ENCODE results near the gene GYPB.
"Not testable (repeated sequence)": the region's sequence is repeated elsewhere in the genome, so short reads cannot be mapped to it uniquely, and the experiment has no call there.

Gene GYPB

DNA sequence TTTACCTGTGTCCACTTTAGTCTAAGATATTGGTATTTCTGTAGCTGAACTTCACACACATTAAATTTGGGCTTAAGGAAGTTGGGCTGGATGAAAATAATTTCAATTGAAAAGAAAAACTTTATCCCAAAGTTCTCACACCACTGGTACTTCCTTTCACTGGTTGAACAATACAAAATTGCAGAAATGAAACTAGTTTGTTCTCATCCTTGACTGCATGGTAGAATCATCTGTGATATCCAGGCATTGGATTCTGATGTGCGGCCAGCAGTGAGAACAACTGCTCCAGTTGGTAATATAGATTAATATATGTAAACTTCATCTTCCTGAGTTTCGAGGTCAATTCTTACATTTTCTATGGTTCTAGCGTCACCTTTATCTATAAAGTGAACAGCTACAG lies 10.6 kb downstream of the GYPB start:
- DNase-seq (ENCODE audit: low read depth): not testable (repeated sequence)

DNA sequence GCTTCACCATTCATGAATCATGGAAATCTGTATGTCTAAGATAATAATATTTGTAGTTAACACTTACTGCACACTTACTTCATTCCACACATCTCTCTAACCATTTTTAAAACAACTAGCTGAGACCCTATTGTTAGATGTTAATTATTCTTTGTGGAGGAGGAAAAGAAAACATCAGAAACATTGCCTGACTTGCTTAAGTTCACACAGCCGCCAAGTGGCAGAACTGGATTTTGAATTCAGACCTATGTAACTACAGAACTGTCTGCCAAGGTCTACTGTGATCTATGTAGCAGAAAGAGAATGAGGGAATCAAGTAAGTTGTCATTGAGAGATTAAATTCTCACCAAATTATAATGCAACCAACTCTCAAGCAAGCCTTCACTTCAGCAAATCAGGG lies 11.2 kb downstream of the GYPB start:
- DNase-seq (ENCODE audit: low read depth): not testable (repeated sequence)

DNA sequence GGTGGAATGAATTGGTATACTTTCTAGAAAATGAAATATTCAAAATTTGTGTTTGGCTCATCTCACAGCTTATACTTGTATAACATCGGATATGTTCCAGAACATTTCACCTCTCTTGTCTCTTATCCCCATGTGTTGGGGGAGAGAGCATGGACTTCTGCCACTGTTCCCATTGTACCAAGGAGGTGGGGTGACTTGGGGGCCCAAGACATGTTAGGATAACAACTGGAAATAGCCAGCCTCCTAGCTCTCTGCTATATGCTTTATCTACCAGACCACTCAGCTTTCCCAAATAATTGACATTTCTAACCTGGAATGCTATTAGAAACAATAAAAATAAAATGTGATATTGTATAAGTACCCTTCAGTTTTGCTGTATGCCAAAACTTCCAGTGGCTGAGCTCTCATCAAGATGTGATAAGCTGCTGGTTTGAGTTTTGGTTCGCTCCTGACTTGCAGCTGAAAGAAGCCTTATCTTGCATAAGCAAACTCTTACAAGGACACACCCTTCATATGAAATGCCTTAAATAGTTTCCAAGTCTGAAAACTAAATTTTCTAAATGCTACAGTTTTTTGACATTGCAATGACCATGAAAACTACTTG lies 12.9 kb downstream of the GYPB start:
- peak; percentile 47 for DNase-seq (ENCODE audit: low read depth)

DNA sequence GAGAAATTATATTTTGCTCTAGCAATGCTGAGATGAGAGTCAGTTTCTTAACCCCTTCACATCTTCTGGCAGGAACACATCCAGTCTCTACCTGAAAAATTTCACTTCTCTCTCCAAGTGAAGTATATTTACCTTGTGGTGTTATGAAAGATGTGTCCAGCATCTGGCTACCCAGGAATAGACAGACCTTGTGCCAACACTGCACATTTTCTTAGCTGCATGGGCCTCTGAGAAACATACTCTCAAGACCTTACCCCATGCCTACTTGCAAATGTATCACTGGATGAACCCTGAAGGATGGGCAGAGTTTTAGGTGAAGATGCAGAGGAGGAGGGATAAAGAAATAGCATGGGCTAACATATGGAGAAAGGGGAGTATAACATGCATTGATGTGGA lies 13.6 kb downstream of the GYPB start:
- DNase-seq (ENCODE audit: low read depth): not testable (repeated sequence)

DNA sequence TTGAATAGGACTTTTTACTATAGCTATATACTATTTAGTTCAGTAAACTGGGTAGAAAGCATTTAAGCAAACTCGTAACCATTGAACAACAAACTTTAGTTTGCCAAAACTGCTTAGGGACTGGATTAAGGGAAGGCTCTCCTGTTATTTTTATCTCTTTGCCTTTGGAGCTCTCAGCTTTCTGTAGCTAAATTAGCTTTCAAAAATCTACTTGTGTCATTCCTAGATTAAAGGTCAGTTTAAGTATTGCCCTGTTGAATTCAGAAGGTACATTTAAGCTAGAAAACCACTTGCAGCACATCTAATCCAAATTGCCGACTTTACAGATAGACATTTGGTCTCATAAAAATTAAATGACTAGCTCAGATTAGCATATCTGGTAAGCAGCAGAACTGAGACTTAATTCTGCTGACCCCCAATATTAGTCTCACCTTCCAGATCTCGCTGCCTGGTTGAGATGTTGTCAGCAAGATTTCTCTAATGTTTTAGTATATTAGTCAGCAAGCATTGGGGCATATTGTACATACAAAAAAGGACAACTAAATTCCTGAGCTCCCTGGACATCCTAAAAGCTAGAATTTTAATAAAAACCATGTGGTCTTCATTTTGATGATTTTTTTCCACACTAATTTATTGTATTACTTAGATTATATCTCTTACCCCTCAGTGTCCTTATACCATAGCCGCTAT lies 14.2 kb downstream of the GYPB start:
- DNase-seq (ENCODE audit: low read depth): not testable (repeated sequence)

DNA sequence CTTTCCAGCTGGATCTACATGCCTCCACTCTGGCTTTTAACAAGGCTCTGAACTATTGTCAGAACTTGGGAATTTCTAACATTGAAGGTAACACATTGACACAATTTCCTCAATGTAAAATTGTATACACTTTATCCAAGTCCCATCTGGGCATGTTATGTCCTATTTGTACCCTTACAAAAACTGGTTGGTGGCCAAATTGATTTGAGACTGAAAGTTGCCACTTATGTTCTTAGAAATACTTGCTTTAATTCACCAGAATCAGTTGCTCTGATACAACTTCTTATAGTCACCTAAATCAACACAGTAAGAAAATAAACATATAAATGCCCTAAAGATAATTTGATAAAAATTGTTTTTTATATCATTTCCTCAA lies 15.3 kb downstream of the GYPB start:
- not testable (repeated sequence) for DNase-seq (ENCODE audit: low read depth)

DNA sequence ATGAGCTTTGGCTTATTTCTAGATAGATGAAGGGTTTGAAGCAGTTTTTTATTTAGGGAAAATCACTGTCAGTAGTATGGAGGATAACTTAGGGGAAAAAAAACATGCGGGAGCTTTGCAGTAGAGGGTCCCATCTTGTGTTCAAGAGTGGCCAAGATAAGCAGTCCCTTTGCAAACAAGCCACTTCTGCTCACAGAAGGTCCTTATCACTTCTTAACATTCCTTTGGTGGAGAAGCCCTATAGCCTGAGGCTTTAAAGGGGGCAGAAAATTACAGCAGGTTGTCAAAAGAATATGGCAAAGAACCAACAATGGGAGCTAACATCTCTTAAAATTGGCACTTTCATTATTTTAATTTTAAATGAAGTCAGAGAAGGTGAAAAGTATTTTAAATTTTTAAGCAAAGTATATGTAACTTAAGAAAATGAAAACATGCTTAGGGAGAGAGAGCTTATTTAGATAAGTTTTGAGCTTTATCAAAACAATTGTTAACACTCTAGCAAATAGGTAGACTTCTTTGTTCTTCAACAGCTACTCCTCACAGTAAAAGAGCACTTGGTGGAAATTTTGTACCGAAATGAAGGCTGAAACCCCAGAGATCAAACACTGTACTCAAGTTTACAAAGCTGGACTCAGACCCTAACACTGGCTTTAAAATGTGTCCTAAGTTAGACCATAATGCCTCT lies 15.8 kb downstream of the GYPB start:
- DNase-seq (ENCODE audit: low read depth): not testable (repeated sequence)

DNA sequence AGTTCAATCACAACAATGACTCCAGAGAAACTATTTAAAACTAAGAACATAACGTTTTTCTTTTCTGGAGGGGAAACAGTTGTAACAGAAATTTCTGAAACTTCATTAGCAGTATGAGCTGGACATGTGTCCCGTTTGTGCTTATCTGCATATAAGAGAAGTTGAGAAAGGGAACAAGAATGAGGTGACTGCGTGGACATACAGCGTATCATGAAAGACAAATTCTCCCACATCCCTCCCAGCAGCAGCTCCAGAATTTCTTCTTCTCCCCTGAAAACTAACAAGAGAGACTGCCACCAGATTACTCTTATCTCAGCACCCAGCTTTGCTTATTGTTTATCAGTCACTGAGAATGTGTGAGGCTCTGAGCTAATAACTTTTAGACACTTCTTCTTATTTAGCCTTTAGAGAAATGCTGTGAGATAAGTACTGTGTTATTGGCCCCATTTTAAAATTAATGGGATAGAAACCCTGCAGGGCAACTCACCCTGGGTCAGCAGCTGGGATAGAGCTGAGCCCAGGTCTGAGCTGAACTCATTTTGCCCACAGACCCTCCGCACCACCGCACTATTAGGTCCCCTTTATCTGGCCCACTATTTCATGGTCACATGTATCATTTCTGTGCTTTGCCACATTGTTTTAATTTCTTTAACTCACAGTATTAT lies 18.7 kb downstream of the GYPB start:
- peak; percentile 62 for DNase-seq (ENCODE audit: low read depth)

DNA sequence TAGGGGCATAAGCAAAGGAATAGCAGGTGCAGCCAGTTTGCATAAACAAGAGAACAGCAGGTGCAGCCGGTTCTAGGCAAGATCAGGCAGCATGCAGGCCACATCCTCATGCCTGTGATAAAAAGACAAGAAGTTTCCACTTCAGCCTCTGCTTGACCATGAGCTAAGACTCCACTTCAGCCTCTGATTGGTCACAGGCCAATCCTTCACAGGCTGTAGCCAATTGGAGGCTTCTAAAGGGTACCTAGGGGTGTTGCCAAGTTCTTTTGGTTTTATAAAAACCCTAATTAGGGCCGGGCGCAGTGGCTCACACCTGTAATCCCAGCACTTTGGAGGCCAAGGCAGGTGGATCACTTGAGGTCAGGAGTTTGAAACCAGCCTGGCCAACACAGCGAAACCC lies 23.0 kb downstream of the GYPB start:
- not testable (repeated sequence) for DNase-seq (ENCODE audit: low read depth)

DNA sequence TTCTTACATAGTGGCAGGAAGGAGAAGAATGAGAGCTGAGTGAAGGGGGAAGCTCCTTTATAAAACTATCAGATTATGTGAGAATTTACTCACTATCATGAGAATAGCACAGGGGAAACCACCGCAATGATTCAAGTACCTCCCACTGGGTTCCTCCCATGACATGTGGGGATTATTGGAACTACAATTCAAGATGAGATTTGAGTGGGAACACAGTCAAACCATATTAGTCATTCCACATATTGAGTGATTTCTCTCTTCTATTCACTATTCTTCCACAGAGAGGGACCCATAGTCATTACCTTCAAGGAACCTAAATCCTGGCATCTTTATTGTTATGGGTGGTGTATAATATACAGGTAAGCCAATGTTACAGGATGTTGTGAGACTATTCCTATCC lies 27.4 kb downstream of the GYPB start:
- not testable (repeated sequence) for DNase-seq (ENCODE audit: low read depth)

DNA sequence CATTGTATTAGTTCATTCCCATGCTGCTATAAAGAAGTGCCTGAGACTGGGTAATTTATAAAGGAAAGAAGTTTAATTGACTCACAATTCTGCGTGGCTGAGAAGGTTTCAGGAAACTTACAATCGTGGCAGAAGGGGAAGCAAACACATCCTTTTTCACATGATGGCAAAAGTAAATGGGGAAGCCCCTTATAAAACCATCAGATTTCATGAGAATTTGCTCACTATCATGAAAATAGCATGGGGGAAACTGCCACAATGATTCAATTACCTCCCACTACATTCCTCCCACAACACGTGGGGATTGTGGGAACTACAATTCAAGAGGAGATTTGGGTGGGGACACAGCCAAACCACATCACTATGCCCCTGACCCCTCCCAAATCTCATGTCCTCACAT lies 28.5 kb downstream of the GYPB start:
- DNase-seq (ENCODE audit: low read depth): not testable (repeated sequence)

DNA sequence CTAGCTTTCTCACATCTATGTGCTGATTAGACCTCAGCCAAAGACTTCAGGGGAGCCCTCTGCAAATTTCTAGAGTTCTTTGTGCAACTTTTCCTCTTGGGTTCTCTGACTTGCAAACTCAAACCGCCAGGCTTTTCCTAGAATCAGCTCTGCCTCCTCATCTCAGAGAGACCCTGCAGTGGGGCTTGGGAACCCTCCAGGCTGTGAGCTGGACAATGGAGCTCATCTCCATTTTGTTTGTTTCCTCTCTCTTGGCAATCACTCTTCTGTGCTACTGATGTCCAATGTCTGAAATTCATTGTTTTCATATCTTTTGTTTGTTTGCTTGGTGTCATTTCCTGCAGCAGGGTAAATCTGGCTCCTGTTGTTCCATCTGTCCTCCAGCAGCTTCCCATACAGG lies 33.0 kb downstream of the GYPB start:
- no peak for DNase-seq (ENCODE audit: low read depth)

DNA sequence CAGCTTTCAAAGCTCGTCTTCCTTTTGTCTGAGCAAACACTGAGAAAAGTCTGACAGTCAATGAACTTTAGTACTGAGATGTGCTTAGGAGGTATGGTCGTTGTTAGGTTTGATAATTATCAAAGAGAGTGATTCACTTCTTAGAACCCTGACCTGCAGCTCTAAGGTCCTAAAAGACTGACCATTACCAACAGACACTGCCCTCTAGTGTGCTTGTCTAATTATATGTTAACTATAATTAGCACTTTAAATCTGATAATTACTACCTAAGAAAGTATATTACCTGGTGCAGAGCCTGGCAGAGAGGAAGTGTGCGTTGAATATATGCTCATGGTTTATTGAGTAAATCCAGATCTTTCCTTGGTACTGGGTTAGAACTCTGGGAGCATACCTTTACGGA lies 38.4 kb downstream of the GYPB start:
- DNase-seq (ENCODE audit: low read depth): not testable (repeated sequence)

DNA sequence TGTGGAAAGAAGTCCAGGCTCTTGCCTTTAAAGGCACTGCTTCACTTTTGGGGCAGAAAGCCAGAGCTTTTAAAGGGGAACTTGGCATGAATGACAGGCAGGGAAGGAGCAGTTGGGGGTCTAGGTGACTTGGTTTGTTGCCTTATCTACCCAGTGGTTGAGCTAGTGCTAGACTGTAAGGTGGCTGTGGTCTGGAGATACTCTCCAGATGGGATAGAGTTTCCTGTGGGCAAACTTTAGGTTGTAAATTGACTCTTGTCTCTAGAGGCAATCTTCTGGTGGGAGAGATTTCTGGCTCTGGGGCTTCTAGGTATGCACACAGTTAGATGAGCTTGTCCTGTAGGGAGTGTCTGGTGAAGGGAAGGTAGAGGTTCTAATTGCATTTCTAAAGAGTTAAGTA lies 43.7 kb downstream of the GYPB start:
- DNase-seq (ENCODE audit: low read depth): peak; percentile 52

DNA sequence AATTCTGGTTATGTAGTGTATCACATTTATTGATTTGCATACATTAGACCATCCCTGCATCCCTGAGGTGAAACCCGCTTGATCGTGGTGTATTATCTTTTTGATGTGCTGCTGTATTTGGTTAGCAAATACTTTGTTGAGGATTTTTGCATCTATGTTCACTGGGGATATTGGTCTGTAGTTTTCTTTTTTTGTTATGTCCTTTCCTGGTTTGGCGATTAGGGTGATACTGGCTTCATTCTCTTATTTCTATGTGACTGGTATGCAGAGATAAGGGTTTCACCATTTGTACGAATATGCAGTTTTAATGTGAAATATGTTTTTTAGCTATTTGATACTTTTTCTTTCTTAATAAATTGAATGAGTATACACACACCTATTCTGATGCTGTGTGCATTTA lies 45.2 kb downstream of the GYPB start:
- DNase-seq (ENCODE audit: low read depth): not testable (repeated sequence)

DNA sequence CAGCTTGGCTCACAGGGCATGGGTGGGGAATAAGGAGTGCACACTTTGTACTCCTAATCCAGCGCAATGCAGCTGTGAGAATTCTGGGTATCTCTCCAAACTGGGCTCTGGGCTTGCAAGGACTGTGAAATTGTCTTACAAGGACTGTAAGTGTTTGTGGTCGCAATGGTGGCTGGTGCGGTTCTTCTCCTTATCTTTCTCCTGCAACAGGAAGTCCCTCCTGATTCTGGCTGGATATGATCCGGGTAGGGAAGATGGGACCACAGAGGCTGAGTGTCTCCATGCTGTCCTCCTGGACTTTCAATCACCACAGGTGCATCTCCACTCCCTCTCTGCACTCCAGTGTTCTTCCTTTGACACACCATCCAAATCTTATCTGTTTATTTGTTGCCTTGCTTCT lies 58.1 kb downstream of the GYPB start:
- peak; percentile 86 for DNase-seq (ENCODE audit: low read depth)

DNA sequence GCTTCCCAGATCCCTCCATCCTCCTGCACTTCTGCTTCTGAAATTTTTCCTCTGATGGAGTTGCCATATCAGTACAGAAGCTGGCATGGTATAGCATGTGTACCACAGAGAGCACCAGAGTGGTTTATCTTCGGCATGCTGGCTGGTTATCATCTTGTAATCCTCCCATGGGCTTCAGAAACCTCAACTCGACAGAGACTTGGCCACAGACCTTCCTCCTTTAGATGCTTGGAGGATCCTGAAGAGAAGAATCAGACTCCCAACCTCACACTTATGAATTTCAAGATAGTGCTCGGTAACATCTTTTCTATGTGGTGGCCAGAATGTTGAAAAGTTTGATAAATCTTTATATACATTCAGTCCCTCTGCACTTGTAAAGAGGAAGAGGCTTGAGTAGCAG lies 63.9 kb downstream of the GYPB start:
- DNase-seq (ENCODE audit: low read depth): peak; percentile 32

DNA sequence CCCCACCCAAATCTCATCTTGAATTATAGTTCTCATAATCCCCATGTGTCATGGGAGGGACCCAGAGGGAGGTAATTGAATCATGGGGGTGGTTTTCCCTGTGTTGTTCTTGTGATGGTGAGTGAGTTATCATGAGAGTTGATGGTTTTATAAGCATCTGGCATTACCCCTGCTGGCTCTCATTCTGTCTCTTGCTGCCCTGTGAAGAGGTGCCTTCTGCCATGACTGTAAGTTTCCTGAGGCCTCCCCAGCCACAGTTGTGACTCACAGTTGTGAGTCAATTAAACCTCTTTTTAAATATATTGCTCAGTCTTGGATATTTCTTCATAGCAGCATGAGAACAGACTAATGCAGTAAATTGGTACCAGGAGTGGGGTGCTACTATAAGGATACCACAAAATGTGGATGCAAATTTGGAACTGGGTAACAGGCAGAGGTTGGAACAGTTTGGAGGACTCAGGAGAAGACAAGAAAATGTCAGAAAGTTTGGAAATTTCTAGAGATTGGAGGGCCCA lies 67.7 kb downstream of the GYPB start:
- not testable (repeated sequence) for DNase-seq (ENCODE audit: low read depth)

DNA sequence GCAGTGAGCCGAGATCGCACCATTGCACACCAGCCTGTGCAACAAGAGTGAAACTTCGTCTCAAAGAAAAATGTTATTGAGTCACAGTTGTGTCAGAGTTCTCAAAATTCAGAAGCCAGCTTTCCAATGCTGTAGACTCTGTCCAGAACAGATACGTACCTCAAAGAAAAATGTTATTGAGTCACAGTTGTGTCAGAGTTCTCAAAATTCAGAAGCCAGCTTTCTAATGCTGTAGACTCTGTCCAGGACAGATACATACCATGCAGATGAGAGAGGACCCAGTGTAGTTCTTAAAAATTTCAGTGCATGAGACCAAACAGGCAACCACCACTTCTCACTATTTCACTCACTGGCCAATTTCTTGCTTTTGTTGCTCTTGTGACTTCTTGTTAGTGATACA lies 68.2 kb downstream of the GYPB start:
- not testable (repeated sequence) for DNase-seq (ENCODE audit: low read depth)

DNA sequence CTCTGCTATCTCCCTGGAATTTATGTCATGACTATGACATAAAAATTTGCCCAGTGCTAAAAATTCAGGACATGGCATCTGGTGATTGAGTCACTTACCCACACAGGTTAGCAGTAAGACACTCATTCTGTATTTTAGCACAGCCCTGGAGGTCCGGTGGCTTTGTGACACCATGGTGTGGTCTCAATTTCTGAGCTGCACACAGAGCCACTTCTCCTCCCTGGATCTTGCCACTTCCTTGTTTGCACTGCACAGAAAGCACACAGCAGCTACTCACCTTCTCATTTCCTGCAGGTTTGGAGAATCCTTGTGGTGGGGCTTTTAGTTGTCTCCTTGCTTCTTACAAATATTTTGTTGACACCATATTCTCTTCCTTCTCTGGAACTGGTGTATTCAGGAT lies 69.0 kb downstream of the GYPB start:
- not testable (repeated sequence) for DNase-seq (ENCODE audit: low read depth)

DNA sequence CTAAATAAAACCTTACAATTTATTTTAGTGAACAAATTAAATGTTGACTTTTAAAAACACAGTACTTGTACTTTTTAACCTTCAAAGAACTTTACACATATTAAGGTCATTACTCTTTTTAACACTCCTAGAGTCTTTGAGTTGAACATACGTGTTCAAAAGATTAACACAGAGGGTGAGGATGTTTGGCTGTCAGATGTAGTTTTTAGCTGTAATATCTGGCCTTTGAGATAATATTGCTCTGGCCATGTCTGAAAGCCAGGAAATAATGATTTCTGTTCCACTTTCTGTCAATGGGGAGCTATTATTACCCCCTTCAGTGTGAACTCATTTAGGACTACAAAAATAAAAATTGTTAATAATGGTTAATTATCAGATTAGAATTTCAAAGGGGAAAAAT lies 71.7 kb downstream of the GYPB start:
- not testable (repeated sequence) for DNase-seq (ENCODE audit: low read depth)

Measured in CMK (cell line).